NCI-H2029 treated with DMSO at 0.1 percent for 48 hours (cell line): Measurements from ENCODE around the gene PDP2.
"Not testable (repeated sequence)": the region's sequence is repeated elsewhere in the genome, so short reads cannot be mapped to it uniquely, and the experiment has no call there.

Experiments used
- DNase-seq: peaks from one replicate; lab custom pipeline; 2025; lab: John Stamatoyannopoulos, UW

The PDP2 gene

DNA sequence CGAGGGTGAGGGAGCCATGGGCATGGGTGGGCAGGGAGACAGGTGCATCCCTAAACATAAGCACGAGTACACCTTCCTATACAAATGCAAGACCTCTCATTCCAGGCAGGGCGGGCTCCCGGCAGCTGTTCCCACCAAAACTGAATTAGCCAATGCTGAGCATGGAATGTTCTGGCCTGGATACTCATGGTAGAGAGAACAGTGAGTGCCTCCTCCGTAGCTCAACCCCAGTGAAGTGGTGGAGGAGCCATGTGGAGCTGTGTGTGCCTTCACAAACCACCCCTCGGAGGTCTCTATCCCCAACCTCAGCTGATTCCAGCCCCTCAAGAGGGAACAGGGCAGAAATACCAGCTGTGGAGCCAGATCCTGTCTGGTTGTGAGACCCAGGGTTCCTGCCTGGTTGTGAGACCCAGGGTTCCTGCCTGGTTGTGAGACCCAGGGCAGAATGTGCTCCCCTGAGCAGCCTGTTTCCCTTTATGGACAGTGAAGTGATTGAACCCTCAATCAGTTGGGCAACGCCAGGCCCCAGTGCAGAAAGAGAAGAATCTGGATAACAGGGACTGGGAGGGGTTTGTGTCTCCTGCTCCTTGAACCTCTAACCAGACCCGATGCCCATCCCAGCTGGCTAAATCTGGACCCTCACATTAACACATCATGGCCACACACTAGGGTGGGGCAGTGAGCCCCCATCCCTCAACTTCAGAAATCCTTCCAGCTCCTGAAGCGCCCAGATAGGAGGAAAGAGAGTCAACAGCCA, 40.8 kb downstream of the PDP2 start:
- DNase-seq: no peak

DNA sequence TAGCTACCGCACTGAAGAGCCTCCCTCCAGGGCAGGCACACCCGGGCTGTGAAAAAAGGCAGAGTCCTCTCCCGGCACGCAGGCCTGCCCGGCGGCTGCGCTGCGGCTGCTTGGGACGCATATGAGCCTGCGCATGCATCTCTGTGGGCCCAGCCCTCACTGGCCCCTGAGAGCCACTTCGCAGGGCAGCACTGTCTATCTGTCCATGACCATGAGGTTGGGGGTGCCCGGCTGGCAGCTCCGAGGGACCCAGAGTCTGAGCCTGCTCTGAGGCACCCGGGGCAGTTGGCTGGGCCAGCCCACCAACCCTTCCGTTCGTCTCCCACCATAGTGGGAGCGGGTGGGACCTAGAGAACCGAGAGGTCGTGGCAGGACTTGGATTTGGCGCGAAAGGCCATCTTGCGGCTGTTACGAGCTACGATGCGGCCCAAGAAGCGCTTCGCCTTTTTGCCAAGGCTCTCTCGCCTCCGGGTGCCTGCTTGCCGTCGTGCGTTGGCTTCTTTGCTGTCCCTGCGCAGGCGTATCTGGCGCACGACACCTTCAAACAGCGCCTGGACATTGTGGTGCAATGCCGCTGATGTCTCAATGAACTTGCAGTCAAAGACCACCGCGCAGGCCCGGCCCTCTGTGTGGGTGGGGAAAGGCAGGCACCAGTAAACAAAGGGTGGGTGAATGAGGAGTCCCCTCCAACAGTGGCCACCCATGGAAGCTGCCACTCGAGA, 41.6 kb downstream of the PDP2 start:
- no peak for DNase-seq

DNA sequence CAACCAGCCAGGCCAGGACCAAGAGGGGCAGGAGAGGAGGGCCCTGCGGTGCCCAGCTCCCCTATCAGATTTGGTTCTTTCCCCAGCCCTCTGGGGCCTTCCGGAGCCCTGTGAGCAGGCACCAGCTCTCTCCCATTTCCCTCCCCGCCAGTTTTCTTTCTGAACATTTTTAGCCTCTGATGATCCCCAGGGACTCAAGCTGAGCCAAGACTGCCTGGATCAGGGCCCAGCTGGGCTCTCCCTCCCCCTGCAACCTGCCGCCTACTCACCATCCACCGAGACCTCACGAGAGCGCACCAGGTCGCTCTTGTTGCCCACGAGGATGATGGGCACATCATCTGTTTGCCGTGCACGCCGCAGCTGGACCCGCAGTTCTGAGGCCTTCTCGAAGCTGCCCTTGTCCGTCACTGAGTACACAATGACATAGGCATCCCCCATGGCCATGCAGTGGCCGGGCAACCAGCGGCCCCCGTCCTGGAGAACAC, 43.0 kb downstream of the PDP2 start:
- no peak for DNase-seq

DNA sequence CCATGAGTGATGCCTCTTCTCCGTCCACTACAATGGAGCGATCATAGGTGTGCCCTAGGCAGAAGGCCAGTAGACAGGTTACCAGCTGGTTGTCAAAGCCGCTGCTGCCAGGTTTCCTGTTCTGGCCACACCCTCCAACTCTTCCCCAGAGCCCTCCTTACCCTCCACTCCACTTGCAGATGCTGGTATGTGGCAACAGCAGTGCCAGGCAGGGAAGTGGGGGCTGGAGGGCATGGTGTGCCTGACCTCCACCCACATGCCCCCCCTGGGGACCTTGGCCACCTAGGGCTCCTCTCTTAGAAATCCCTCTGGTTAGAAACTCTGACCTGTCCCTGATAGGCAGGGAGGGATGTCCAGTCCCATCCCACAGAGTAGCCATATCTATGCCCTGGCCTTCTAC, 43.6 kb downstream of the PDP2 start:
- DNase-seq: peak; percentile 24

DNA sequence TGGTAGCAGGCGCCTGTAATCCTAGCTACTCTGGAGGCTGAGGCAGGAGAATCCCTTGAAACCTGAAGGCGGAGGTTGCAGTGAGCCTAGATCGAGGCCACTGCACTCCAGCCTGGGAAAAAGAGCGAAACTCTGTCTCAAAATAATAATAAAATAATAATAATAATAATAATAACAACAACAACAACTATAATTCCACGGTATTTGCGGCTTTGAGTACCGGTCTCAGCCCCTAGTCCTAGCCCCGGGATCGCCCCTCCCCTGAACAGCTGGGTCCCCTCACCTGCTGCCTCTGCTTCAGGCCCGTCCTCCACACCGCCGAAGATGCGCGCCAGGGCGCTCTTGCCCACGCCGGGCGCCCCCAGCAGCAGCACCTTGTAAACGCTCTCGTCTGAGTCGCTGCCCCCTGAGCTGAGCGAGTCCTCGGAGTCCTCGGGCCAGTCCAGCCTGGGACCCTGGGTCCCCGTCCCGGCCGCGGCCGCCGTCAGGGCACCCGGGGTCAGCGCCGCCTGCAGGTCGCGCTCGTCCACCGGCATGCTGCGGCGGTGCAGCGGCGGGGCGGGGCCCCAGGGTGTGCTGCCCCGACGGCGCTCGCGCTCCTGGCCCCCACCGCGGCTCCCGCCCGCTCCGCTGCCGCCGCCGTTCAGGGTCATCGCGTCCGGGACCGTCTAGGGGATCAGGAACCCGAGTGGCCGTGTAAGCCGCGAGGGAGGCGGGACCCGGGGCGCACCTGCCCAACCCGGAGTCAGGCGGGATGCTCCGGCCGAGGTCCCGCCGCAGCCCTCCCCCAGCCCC, 44.4 kb downstream of the PDP2 start:
- no peak for DNase-seq

DNA sequence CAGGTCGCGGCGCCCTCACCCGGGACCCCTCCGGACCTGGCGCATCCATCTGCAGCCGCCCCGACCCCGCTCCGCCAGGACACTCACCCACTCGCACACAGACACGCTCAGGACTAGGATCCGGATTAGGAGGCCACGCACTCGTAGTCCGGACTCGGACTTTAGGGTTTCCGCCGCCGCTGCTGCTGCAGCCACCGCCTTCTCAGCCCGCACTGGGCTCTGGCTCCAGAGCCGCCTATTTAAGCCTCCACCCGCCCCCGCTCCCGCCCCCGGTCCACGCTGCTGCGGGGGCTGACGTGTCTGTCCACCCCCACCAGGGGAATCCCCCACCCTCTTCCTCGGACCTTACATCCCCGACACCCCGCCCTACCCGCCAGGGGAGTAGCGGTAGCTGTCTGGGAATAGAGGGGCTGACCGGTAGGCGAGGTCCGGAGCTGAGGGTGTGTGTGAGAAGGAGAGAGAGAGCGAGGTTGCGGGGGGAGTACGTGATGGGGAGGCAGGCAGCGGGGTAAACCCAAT, 45.1 kb downstream of the PDP2 start, which contains the start of gene RRAD:
TSS of gene RRAD (minus strand) at position 214 of the 519 bp plus-strand sequence. CDS start 356 bp downstream, outside the sequence.
- no peak for DNase-seq

DNA sequence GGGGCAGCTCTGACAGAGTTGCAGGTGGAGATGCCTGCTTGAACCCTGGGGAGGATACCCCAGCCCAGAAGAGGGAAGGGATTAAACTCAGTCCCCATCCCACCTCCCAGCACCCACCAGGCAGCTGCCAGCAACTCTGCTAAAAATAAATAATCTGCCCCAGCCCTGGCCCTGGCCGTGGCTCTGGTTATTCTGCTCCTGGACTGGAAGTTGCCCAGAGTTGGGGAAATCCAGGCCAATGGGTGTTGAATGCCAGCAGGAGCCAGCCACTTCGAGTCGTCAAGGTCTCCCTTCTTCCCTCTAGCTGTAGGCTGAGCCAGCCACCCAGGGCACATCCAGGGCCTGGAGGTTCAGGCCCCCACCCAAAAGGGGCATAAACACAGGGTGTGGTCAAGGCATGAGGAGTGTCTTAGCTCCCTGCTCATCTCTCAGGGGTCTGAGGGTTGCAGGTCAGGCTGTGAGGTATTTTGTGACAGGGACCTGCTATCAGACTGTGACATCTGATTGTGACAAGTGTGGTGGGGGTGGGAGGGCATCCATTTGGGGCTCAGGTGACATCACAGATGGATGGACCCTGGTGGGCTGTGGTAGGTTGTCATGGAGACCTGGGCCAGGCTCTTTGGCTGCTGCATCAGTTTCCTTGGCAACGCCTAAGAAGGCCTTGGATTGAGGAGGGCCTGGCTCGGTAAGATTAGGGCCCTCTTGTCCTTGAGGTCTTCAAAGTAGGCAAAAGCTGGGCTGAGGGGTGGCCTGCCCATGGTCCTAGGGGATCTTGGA, 46.0 kb downstream of the PDP2 start:
- DNase-seq: no peak

DNA sequence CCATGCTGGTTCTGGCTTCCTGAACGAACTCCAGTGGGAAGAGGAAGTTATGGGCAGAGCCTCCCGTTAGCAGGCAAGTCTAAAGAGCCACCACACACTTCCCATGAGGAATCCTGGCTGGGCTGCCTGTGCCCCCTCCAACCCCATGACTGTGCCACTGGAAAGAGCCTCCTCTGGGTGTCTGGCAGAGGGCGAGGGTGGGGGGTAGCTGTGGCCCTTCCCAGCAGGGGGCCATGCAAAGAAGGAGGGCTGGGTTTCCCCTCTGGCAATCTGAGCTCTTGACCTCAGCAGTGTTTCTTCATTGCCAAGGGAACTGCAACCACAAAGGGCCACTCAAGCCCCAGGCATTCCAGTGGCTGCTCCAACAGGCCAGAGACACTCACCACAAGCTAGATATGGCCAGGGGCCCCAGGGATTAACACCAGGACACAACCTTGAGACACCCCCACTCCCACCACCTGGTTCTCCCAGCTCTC, 46.7 kb downstream of the PDP2 start:
- DNase-seq: no peak

DNA sequence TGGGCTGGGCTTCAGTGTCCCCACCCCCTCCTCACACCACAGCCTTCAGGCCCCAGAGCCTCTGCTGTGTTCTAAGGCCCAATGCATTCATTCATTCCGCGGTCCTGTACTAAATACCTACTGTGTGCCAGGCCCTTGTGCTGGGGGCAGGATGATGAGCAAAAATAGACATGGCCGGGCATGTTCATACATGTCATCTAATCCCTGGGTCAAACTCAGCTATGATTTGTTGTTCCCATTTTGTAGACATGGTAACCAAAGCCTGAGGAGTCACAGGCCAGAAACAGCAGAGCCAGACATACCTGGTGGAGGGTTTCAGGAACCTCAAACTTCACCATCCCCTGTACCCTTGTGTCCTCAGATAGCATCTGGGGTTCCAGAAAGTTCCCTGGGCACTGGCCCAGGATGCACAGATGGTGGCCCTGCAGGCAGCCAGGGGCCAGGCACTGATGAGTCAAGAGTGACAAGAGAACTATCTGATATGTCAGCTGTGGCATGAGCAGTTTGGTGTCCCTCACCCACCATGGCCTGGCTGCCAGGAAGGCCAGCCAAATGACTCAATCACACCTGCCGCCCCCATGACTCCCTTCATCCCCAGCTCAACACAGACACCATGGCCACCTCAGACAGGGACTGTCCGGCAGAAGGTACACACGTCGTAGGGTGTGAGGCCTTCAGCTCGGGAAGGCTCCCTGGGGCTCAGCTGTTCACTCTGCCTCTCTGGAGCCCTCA, 47.8 kb downstream of the PDP2 start:
- no peak for DNase-seq

DNA sequence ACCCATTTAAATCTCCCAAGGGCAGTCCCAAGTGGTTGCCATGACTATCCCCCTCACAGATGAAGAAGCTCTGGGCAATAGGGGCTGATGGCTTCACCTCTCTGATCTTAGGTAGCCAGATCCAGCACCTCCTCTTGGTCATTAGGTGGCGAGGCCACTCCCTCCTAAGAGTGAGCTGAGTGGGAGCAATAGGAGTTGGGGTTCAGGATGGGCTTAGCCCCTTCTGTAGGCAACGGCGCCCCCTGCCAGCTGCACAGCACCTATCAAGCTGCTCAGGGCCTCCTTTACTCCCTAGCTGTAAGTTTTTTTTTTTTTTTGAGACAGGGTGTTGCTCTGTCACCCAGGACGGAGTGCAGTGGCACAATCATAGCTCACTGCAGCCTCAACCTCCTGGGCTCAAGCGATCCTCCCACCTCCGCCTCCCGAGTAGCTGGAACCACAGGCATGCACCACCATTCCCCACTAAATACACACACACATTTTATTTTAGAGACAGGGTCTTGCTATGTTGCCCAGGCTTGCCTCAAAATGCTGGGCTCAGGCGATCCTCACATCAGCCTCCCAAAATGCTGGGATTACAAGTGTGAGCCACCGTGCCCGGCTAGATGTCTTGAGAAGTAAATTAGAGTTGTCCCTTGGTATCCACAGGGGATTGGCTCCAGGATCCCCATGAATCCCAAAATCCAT, 48.5 kb downstream of the PDP2 start:
- DNase-seq: no peak

DNA sequence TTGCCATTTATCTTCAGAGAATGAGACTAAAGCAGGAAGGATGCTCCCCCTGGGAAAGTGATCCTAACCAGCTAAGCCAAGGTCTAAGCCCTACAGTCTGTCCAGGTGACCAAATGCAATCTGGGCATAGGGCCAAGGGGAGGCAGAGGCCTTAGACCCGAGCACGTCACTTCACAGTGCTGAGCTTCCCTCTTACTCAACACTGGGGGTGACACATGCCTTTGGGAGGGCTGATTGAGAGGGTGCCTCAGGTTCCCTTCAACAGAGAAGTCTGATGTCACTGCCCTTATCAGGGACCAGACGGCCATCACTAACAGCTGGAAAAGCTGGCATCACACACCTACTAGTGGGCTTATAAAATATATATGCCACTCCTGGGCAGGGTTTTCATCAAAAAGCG, 49.9 kb downstream of the PDP2 start:
- no peak for DNase-seq

DNA sequence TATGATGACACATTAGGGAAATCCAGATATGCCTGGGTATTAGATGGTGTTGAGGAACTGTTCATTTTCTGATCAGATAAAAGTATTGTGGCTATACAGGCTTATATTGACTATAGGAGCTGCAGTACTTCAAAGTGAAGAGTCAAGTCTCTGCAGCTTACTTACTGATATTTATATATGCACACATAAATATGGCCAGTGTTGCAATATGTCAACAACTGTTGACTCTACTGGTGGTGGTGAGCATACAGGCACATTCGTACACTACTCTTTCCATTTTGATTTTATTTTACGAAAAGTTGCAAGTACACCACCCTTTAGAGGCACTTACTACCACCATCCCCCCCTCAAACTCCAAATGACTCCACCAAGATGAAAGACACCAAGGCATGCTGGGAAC, 51.4 kb downstream of the PDP2 start:
- DNase-seq: no peak

DNA sequence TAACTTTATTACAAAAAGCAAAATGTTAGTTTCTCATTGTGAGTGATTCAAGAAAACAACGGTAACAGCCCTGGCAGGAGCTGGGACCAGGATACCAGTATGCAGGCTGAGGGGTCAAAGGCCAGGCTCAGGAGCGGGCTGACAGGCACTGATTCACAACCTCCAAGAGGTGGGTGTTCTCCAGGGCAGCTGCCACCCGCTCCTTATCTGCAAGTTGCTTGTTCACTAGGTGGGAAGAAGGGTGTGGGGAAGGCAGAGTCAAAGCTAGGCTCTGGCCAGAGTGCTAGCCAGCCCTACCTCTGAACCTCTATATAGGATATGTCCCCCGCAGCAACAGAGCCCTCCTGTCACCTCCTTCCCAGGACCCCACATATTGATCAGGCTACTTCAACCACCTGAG, 51.8 kb downstream of the PDP2 start:
- no peak for DNase-seq

DNA sequence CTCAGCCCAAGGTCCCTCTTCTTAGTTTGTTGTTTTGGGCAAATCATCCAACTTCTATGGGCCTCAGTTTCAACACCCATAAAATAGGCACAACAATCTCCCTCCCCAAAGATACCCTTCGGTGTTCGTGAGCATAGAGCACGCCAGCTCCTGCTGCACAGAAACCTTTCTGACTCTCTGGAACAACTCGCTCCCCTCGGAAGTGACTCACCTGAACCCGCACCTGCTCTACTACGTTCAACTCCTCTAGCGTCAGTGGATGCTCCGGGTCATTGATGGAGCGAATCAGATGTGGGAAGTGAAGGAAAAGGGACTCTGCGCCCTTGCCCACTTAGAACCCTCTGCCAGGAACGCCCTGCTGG, 53.4 kb downstream of the PDP2 start:
- DNase-seq: no peak

DNA sequence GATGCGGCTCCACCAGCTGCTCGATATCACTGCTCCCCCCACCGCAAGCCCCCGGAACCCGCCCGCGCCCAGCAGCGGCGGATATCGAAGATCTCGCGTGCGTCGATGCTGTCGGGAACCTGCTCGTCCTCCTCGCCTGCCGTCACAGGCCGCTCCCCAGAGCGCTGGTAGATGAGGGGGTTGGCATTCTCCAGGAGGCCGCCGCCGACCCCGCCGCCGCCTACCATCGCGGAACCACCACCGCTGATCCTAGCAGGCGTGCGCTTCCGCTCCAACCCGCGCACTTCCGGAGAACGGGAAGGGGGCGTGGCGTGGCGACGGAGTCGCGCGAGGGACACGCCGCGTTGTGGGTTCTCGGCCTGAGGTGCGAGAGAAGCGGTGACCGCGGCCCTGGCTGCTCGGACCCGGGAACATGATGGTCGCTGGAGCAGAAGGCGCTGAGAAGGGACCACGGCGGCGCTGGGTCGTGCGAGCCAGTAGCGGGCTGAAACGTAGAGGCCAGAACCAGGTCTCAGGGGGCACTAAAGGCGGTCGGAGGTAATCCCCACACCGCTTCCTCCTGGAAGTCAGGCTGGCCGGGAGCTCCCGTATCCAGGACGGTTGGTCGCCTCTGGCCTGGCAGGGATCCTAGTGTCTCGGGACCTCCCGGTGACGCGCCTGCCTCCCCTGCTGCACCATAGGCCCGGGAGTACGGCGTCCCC, 54.0 kb downstream of the PDP2 start, which contains the start of gene CIAO2B:
TSS of gene CIAO2B (minus strand) at position 265 of the 701 bp plus-strand sequence. CDS start at position 227, 38 bp downstream.
- no peak for DNase-seq

DNA sequence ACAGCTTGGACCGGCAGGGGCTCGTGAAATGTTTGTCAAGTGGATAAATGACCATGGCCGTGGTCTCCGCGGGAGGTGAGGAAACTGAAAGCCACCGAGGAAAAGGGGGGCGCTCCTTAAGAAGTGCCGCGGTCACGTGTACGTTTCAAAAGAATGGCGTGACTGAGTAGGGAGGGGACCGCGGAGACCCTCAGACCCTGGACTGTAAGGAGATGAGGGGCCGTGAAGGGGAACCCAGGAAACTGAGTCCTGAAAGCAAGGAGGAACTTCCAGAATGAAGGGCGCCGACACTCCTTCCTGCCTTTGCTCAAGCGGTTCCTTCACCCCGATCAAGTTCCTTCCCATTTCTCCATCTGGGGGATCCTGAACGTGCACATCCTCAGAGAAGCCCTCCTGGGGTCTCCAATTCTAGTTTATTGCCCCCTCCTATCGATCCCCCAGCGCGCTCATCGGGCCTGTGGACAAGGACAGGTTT, 54.6 kb downstream of the PDP2 start:
- DNase-seq: not testable (repeated sequence)

DNA sequence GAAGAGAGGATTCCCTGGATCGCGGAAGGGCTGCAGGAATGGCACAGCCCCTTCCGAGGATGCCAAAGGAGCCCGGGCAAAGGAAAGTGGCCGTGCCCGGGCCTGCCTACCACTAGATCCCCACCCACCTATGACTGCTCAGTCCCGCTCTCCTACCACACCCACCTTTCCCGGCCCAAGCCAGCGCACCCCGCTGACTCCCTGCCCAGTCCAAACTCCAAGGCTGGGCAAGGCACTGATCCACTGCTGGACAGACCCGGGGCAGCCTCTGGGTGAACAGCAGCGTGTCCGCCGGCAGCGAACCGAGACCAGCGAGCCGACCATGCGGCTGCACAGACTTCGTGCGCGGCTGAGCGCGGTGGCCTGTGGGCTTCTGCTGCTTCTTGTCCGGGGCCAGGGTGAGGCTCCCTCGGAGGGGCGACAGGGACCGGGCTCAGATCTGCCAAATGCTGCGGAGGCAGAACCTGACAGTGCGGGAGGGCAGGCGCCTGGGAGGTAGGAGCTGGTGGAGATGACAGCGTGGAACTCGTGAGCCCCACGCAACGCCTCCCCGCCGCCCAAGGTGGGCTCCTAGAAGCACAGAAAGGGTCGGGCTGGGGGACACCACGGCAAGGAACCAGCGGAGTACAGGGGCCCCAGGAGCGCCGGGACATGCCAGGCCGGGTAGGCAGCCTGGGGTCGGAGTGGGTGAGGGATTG, 55.1 kb downstream of the PDP2 start, which contains the start of gene CES2:
TSS of gene CES2 (plus strand) at position 203 of the 698 bp plus-strand sequence. CDS start at position 323, 120 bp downstream.
- no peak for DNase-seq

DNA sequence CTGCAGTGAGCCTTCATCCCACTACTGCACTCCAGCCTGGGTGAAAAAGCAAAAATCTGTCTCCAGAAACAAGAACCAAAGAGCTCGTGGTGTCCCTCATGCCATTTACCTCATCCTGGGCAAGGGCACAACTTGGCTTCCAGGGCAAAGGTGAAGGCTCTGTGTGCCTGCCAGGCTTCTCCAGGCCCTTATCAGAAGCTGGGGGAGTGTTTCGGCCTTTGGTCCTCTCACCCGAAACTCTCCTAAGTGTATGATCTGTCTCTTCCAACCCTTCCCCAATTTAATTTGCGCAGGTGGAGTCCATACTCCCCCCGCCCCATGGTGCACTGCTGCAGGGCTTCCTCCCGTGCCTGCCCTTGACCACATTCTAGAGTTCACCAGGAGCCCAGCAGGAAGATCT, 56.1 kb downstream of the PDP2 start:
- no peak for DNase-seq
